Fibroblast of lung (primary cell): Measurements from ENCODE around the gene UBXN10. TPM values are rescaled to one million over a fixed set of nuclear protein-coding genes. Genes with fewer than 3 reads are reported as not detected.

Source experiments
- DNase-seq, 2 donors: peaks; one replicate each; pipeline versions ENCODE4 v3.0.0 to v3.0.0-alpha.2; 2010; ENCODE audit warnings: low read depth in 2 of 2
- H2AFZ ChIP-seq: 2 replicates; pipeline ENCODE4 v1.5.1; 2012; ENCODE audit warnings: low read length, control low read depth, inconsistent platforms
- H3K27ac ChIP-seq: 2 replicates; pipeline ENCODE4 v1.5.1; 2011; ENCODE audit warnings: low read length, control low read depth; ENCODE audit not compliant: insufficient read depth
- H3K27me3 ChIP-seq: 2 replicates; pipeline ENCODE4 v1.5.1; 2011; ENCODE audit warnings: mild to moderate bottlenecking, low read length; ENCODE audit not compliant: control insufficient read depth, insufficient read depth
- H3K36me3 ChIP-seq: 2 replicates; pipeline ENCODE4 v1.5.1; 2011; ENCODE audit warnings: low read length; ENCODE audit not compliant: control insufficient read depth, insufficient read depth
- H3K4me1 ChIP-seq: 2 replicates; pipeline ENCODE4 v1.5.1; 2011; ENCODE audit warnings: low read length; ENCODE audit not compliant: control insufficient read depth, insufficient read depth; ENCODE audit errors: extremely low read depth
- H3K4me2 ChIP-seq: 2 replicates; pipeline ENCODE4 v1.5.1; 2011; ENCODE audit warnings: low read length, control low read depth; ENCODE audit not compliant: insufficient read depth; ENCODE audit errors: extremely low read depth
- H3K4me3 ChIP-seq, 4 experiments: fragments of 200-600 bp in 1 of 4; sonication (generic) in 1 of 4; replicated peaks in 1 of 4; 2 replicates each; pipeline ENCODE4 v1.5.1; 2011 to 2016; ENCODE audit warnings: low read length in 4 of 4, low read depth in 3 of 4, mild to moderate bottlenecking in 3 of 4, control low read depth in 2 of 4, inconsistent platforms in 1 of 4, mixed read lengths in 1 of 4; ENCODE audit not compliant: insufficient read depth in 1 of 4; ENCODE audit errors: control extremely low read depth in 1 of 4
- H3K79me2 ChIP-seq: 2 replicates; pipeline ENCODE4 v1.5.1; 2012; ENCODE audit warnings: mild to moderate bottlenecking, low read length, inconsistent platforms; ENCODE audit not compliant: control insufficient read depth, insufficient read depth
- H3K9ac ChIP-seq: 2 replicates; pipeline ENCODE4 v1.5.1; 2011; ENCODE audit warnings: mild to moderate bottlenecking, low read length, control low read depth; ENCODE audit not compliant: insufficient read depth
- H3K9me3 ChIP-seq: 2 replicates; pipeline ENCODE4 v1.5.1; 2012; ENCODE audit warnings: low read depth, low read length; ENCODE audit not compliant: control insufficient read depth, insufficient read depth
- H4K20me1 ChIP-seq: 2 replicates; pipeline ENCODE4 v1.5.1; 2011; ENCODE audit warnings: low read length; ENCODE audit not compliant: control insufficient read depth, insufficient read depth; ENCODE audit errors: extremely low read depth
- EZH2 ChIP-seq: IDR thresholded peaks from 2 replicates; pipeline ENCODE4 v1.5.1; 2012; ENCODE audit warnings: low read length, control low read depth, mild to moderate bottlenecking; ENCODE audit errors: missing control alignments
- polyA plus RNA-seq, 2 donors: library from polyadenylated mRNA; depleted of rRNA in 1 of 2; stranded (reverse) in 1 of 2; unstranded in 1 of 2; fragments of >200 nt; gene quantifications; 2 replicates each; pipeline ENCODE4 v1.2.1, GENCODE V29; 2011 to 2012; ENCODE audit warnings: missing spikeins in 1 of 2
- total RNA-seq: library from RNA; depleted of rRNA; stranded (reverse); fragments of >200 nt; gene quantifications from 2 replicates; pipeline ENCODE4 v1.2.1, GENCODE V29; 2014
- TF ChIP-seq, protein P1 (sequence below), 2 donors: IDR thresholded peaks in 1 of 2; conservative IDR thresholded peaks in 1 of 2; 1 replicate in 1 of 2; 2 replicates in 1 of 2; pipeline ENCODE4 v1.5.1; 2011 to 2012; ENCODE audit warnings: low read length in 2 of 2, control low read depth in 1 of 2, inconsistent platforms in 1 of 2, low read depth in 1 of 2, mild to moderate bottlenecking in 1 of 2

Gene UBXN10
- total and polyA plus RNA-seq, 2 donors (not counting 1 experiment from before 2014, with no cell fraction given) = 0.33 TPM; not detected in 1

DNA sequence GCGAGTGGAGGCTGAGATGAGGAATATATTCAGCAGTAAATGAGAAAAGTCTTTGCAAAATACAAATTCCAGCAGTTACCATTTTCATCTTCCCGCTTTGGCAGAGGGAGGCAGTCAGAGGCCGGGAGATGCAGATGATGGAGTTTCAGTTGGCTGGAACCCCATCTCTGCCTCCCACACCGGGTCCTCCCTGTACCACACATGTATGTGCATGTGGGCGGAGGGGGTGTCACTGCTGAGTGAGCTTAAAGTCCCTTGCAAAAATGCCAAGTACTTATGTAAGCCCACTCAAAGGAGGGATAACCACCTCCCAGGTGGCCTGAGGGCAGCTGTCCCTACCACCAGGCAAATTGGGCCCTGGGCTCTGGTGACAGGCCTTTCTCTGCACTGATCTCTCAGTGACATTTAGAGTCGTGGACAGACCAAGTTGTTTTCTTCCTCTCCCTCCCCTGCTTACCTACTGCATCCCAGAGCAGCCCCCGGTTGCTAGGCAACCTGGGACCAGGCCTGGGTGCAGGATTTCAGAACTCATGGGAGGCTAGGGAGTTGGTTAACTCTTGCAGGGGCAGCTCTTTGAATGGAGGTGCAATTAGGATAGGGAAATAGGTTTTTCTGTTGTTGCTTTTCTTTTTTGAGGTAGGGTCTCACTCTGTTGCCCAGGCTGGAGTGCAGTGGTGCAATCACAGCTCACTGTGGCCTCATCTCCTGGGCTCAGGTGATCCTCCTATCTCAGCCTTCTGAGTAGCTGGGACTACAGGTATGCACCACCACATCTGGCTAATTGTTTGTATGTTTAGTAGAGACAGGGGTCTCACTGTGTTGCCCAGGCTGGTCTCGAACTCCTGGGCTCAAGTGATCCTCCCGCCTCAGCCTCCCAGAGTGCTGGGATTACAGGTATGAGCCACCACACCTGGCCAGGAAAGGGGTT, 17.1 kb upstream of the UBXN10 start:
- no peaks in the 10 kb centered on the region for H3K4me1 ChIP-seq
- no peaks in the 10 kb centered on the region for H3K79me2 ChIP-seq
- H3K9ac ChIP-seq = no peak overlapping the region
- H4K20me1 ChIP-seq = no peaks in the 10 kb centered on the region
- H3K27ac ChIP-seq = no peak overlapping the region
- no peak for TF ChIP-seq EZH2
- TF ChIP-seq, protein P1, sequence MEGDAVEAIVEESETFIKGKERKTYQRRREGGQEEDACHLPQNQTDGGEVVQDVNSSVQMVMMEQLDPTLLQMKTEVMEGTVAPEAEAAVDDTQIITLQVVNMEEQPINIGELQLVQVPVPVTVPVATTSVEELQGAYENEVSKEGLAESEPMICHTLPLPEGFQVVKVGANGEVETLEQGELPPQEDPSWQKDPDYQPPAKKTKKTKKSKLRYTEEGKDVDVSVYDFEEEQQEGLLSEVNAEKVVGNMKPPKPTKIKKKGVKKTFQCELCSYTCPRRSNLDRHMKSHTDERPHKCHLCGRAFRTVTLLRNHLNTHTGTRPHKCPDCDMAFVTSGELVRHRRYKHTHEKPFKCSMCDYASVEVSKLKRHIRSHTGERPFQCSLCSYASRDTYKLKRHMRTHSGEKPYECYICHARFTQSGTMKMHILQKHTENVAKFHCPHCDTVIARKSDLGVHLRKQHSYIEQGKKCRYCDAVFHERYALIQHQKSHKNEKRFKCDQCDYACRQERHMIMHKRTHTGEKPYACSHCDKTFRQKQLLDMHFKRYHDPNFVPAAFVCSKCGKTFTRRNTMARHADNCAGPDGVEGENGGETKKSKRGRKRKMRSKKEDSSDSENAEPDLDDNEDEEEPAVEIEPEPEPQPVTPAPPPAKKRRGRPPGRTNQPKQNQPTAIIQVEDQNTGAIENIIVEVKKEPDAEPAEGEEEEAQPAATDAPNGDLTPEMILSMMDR (conservative IDR thresholded peaks at IDR 0.05 in 1 of 2, IDR thresholded peaks at IDR 0.05 in 1 of 2; ENCODE audit: low read depth in 1 of 2, low read length in 2 of 2) = no peak
- peaks cover 9% of the 10 kb centered on the region for H3K27me3 ChIP-seq
- no peaks in the 10 kb centered on the region for H3K9me3 ChIP-seq
- H2AFZ ChIP-seq = no peak overlapping the region
- H3K4me3 ChIP-seq = no peak overlapping the region
- H3K36me3 ChIP-seq = no peaks in the 10 kb centered on the region
- DNase-seq = no peak
- H3K4me2 ChIP-seq = no peak overlapping the region

DNA sequence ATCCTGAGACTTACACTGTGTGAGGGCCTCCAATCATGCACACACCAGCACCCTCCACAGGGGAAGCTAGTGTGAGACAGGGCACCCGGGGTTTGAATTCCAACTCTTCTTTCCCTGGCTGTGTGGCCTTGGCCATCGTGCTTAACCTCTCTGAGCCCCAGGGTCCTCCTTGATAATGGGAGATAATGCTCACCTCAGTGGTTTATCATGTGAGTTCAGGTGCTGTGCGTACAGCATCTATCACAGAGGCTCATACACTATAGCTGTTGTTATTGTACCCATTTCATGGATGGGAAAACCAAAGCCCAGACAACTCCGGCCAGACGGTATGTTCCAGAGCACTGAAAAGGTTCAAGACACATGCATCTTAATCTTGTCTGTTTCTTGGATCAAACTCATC, 16.0 kb upstream of the UBXN10 start:
- no peak overlapping the region for H2AFZ ChIP-seq
- H3K4me1 ChIP-seq = no peaks in the 10 kb centered on the region
- H3K9ac ChIP-seq = no peak overlapping the region
- no peak overlapping the region for H3K4me3 ChIP-seq
- no peak overlapping the region for H3K27ac ChIP-seq
- no peaks in the 10 kb centered on the region for H3K9me3 ChIP-seq
- no peaks in the 10 kb centered on the region for H3K79me2 ChIP-seq
- no peak for TF ChIP-seq EZH2
- DNase-seq = no peak
- H4K20me1 ChIP-seq = no peaks in the 10 kb centered on the region
- H3K27me3 ChIP-seq = peaks cover 9% of the 10 kb centered on the region
- H3K4me2 ChIP-seq = no peak overlapping the region
- no peaks in the 10 kb centered on the region for H3K36me3 ChIP-seq

DNA sequence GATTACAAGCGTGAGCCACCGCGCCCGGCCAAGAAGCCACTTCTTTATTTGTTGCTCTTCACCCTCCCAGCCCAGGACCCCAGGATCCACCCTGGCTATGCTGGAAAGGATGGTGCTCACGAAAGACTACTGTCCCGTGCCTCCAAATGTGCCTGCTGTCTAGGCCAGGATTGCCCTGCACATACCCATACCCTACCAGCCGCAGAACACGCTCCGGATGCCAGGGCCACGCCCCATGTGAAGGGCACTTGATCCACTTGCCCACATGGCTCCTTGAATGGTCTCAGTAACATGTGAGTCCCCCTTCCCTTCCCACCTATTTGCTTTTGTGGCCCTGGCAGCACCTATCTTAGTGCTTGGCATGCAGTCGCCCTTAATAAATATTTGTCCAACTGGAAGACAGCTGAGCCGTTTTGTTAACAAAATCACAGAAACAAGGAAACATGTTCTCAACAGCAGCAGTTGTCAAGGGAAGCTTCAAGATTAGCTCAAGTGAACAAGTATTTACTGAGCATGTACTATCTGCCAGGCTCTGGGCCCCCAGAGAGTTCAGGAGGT, 13.8 kb upstream of the UBXN10 start:
- H4K20me1 ChIP-seq = no peaks in the 10 kb centered on the region
- no peaks in the 10 kb centered on the region for H3K36me3 ChIP-seq
- H3K9me3 ChIP-seq = no peaks in the 10 kb centered on the region
- DNase-seq = no peak
- no peaks in the 10 kb centered on the region for H3K79me2 ChIP-seq
- no peak overlapping the region for H3K27ac ChIP-seq
- H3K4me3 ChIP-seq = no peak overlapping the region
- H3K9ac ChIP-seq = no peak overlapping the region
- no peak for TF ChIP-seq EZH2
- TF ChIP-seq, protein P1 (conservative IDR thresholded peaks at IDR 0.05 in 1 of 2, IDR thresholded peaks at IDR 0.05 in 1 of 2; ENCODE audit: low read depth in 1 of 2, low read length in 2 of 2) = no peak
- H3K4me1 ChIP-seq = no peaks in the 10 kb centered on the region
- H3K4me2 ChIP-seq = no peak overlapping the region
- no peak overlapping the region for H2AFZ ChIP-seq
- peaks cover 5% of the 10 kb centered on the region for H3K27me3 ChIP-seq
